DOHH2 (cell line): ENCODE data around the gene RHOC.
"Not testable (repeated sequence)": the region's sequence is repeated elsewhere in the genome, so short reads cannot be mapped to it uniquely, and the experiment has no call there.

Experiments used
- H3F3A ChIP-seq: fragments of 200-600 bp; sonication (generic), shearing (Covaris generic); 2 replicates; pipeline ENCODE4 v1.6.0; 2016; ENCODE audit warnings: antibody characterized with exemption, mild to moderate bottlenecking; ENCODE audit not compliant: control insufficient read depth, insufficient read depth
- H3K27ac ChIP-seq: fragments of 200-600 bp; sonication (generic); 2 replicates; pipeline ENCODE4 v1.5.1; 2014; ENCODE audit warnings: low read depth, mild to moderate bottlenecking, low read length, moderate library complexity
- H3K27me3 ChIP-seq: fragments of 200-600 bp; sonication (generic); 2 replicates; pipeline ENCODE4 v1.6.1; 2014; ENCODE audit warnings: mild to moderate bottlenecking, low read length, mixed read lengths; ENCODE audit not compliant: control insufficient read depth
- H3K36me3 ChIP-seq: fragments of 200-600 bp; sonication (generic); 2 replicates; pipeline ENCODE4 v1.6.1; 2014; ENCODE audit warnings: mild to moderate bottlenecking, low read length, moderate library complexity, mixed read lengths; ENCODE audit not compliant: control insufficient read depth
- H3K4me1 ChIP-seq: fragments of 200-600 bp; sonication (generic); 2 replicates; pipeline ENCODE4 v1.6.1; 2014; ENCODE audit warnings: mild to moderate bottlenecking, low read length, mixed read lengths; ENCODE audit not compliant: control insufficient read depth
- H3K4me2 ChIP-seq: fragments of 200-600 bp; sonication (generic); 2 replicates; pipeline ENCODE4 v1.6.0; 2014; ENCODE audit warnings: mild to moderate bottlenecking, low read length, moderate library complexity
- H3K4me3 ChIP-seq: fragments of 200-600 bp; sonication (generic); 2 replicates; pipeline ENCODE4 v1.5.1; 2014; ENCODE audit warnings: mild to moderate bottlenecking, low read length, mixed read lengths
- H3K79me2 ChIP-seq: fragments of 200-600 bp; sonication (generic); 2 replicates; pipeline ENCODE4 v1.6.1; 2014; ENCODE audit warnings: mild to moderate bottlenecking, low read length, mixed read lengths; ENCODE audit not compliant: control insufficient read depth
- H3K9me2 ChIP-seq: fragments of 200-600 bp; sonication (generic); replicated peaks from 2 replicates; pipeline ENCODE4 v1.6.1; 2014; ENCODE audit warnings: mild to moderate bottlenecking, low read length, mixed read lengths; ENCODE audit not compliant: control insufficient read depth
- H3K9me3 ChIP-seq: fragments of 200-600 bp; sonication (generic); 2 replicates; pipeline ENCODE4 v1.6.1; 2014; ENCODE audit warnings: antibody characterized with exemption, low read length, mixed read lengths; ENCODE audit not compliant: control insufficient read depth, insufficient read depth
- H4K20me1 ChIP-seq: fragments of 200-600 bp; sonication (generic); 2 replicates; pipeline ENCODE4 v1.6.0; 2014; ENCODE audit warnings: low read depth, mild to moderate bottlenecking, antibody characterized with exemption, low read length, moderate library complexity; ENCODE audit not compliant: control insufficient read depth, insufficient read depth
- CTCF ChIP-seq: fragments of 200-600 bp; sonication (generic); IDR thresholded peaks from one replicate; pipeline ENCODE4 v1.5.1; 2014; ENCODE audit warnings: antibody characterized with exemption, mild to moderate bottlenecking, low read depth, low read length; ENCODE audit not compliant: poor library complexity, severe bottlenecking
- EZH2phosphoT487 ChIP-seq: fragments of 200-600 bp; sonication (generic); IDR thresholded peaks from 2 replicates; pipeline ENCODE4 v1.6.1; 2017; ENCODE audit warnings: borderline replicate concordance, mild to moderate bottlenecking, antibody characterized with exemption, low read length, moderate library complexity, mixed read lengths

RHOC gene

GRCh38 chr1:112727716-112728115, 20.8 kb upstream of the RHOC start:
- no peak overlapping the region for H3K4me3 ChIP-seq

GRCh38 chr1:112724240-112724639, 17.3 kb upstream of the RHOC start:
- not testable (repeated sequence) for H4K20me1 ChIP-seq, H3K79me2 ChIP-seq, H3K4me3 ChIP-seq, H3K27me3 ChIP-seq, H3K27ac ChIP-seq, H3K9me3 ChIP-seq, H3K4me2 ChIP-seq, H3K4me1 ChIP-seq, H3K9me2 ChIP-seq, H3F3A ChIP-seq, H3K36me3 ChIP-seq

More at GRCh38 chr1:112727716-112728115, 20.8 kb upstream of the RHOC start:
- H3F3A ChIP-seq, result no peaks in the 10 kb centered on the region
- no peak overlapping the region for H3K27ac ChIP-seq
- H3K27me3 ChIP-seq, result peaks cover 3% of the 10 kb centered on the region; the same call in 1 of the 2 replicates
- H3K9me2 ChIP-seq, result no peaks in the 10 kb centered on the region
- H3K79me2 ChIP-seq, result no peaks in the 10 kb centered on the region
- no peaks in the 10 kb centered on the region for H3K36me3 ChIP-seq
- H4K20me1 ChIP-seq, result no peaks in the 10 kb centered on the region
- H3K9me3 ChIP-seq, result no peaks in the 10 kb centered on the region
- TF ChIP-seq CTCF (no peak), EZH2phosphoT487 (no peak)
- H3K4me2 ChIP-seq, result no peak overlapping the region
- H3K4me1 ChIP-seq, result peaks cover 35% of the 10 kb centered on the region

- no peak overlapping the region for H3K4me2 ChIP-seq
Measured at GRCh38 chr1:112723511-112723839, 16.5 kb upstream of the RHOC start.

More at GRCh38 chr1:112723511-112723839, 16.5 kb upstream of the RHOC start:
- TF ChIP-seq EZH2phosphoT487 (no peak), CTCF (no peak)
- H3K4me3 ChIP-seq, result no peak overlapping the region
- no peaks in the 10 kb centered on the region for H3K79me2 ChIP-seq
- H3F3A ChIP-seq, result no peaks in the 10 kb centered on the region
- H3K9me2 ChIP-seq, result no peaks in the 10 kb centered on the region
- H3K4me1 ChIP-seq, result peaks cover 10% of the 10 kb centered on the region; the same call in 1 of the 2 replicates
- H4K20me1 ChIP-seq, result no peaks in the 10 kb centered on the region
- no peak overlapping the region for H3K27ac ChIP-seq
- peaks cover 14% of the 10 kb centered on the region for H3K27me3 ChIP-seq
- H3K36me3 ChIP-seq, result no peaks in the 10 kb centered on the region
- no peaks in the 10 kb centered on the region for H3K9me3 ChIP-seq
